Measurements from ENCODE around the gene NR1I3.
"Not testable (repeated sequence)": the region's sequence is repeated elsewhere in the genome, so short reads cannot be mapped to it uniquely, and the experiment has no call there.

The NR1I3 gene

GRCh38 chr1:161226320-161226711 is 11.7 kb downstream of the NR1I3 start:
- peaks cover 16 to 25% of the 10 kb centered on the region in 2 donors for H3K4me1 ChIP-seq (ENCODE audit: control insufficient read depth in 1 of 2, insufficient read depth in 2 of 2, low read length in 2 of 2)
- peak overlapping the region; percentile 75 to 94 for H3K4me3 ChIP-seq (ENCODE audit: low read depth in 1 of 2, low read length in 2 of 2)
- H3K27ac ChIP-seq (ENCODE audit: low read length), result peak overlapping the region; percentile 84
- no peaks in the 10 kb centered on the region for H3K9me3 ChIP-seq (ENCODE audit: control insufficient read depth in 1 of 2, low read length in 2 of 2)
- peaks cover 23 to 27% of the 10 kb centered on the region in 2 donors for H3K36me3 ChIP-seq (ENCODE audit: control insufficient read depth in 1 of 2, insufficient read depth in 2 of 2, low read length in 2 of 2)
- H3K27me3 ChIP-seq (ENCODE audit: low read depth, low read length), result no peaks in the 10 kb centered on the region

DNA sequence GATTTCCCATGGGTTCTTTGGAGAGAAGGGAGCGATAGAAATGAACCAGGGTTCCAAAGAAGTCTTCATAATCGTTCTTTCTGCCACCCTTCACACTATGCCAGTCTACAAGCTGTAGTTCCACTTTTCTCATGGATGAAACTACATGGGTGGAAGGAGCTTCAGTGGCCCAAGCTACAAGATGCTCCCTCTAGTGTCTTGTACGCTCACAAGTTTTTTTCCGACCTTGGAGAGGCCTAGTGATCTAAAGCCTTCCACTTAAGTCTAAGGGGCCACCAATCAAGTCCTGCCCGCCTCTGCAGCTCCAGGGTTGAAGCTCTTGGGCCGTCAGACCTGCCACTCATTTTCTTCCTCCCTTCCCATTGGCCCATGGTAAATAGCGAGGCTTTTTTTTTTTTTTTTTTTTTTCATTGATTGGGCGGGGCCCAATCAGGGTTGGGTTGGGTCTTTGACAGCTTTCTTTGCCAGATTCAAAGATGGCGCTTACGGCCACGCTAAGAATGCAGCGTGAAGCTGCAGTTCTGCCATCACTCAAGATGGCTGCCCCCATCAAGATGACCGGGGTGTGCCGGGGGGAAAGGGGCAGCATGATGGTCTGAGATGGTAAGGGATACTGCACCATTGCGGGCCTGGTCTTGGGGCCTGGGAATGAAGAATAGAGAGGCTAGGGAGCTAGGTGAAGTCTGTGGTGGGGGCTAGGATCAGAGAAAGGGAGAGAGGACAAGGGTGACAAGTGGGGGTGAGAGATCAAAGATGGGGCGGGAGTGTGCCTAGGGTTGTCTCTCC is 12.3 kb downstream of the NR1I3 start, which contains the start of gene TOMM40L:
Gene TOMM40L (plus strand): TSS at position 527 of the 786 bp plus-strand sequence. CDS start 430 bp downstream, outside the sequence.
- Histone ChIP-seq H3K36me3 (ENCODE audit: control insufficient read depth in 1 of 2, insufficient read depth in 2 of 2, low read length in 2 of 2) (peaks cover 23 to 25% of the 10 kb centered on the region in 2 donors), H3K27ac (ENCODE audit: low read length) (peak within 1 kb of the TSS; percentile 84), H3K27me3 (ENCODE audit: low read depth, low read length) (no peaks in the 10 kb centered on the region), H3K4me3 (ENCODE audit: low read depth in 1 of 2, low read length in 2 of 2) (peak within 1 kb of the TSS; percentile 75 to 94), H3K4me1 (ENCODE audit: control insufficient read depth in 1 of 2, insufficient read depth in 2 of 2, low read length in 2 of 2) (peaks cover 16 to 25% of the 10 kb centered on the region in 2 donors), H3K9me3 (ENCODE audit: control insufficient read depth in 1 of 2, low read length in 2 of 2) (no peaks in the 10 kb centered on the region)

DNA sequence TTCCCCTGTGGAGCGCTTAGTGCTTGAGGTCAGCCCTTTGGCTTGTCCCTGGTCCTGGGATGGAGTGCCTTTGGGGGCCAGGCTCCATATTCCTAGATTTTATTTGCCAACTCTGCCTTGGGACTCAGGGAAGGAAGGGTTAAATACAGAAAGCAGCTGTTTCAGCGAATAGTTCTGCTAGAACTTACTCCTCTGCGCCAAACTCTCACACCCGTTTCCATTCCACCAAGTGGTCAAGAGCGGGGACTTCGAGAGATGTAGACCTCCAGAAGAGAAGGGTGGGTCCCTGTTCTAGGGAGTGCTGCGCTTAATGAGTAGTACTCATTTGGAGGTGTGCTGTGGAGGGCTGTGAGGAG is 12.8 kb downstream of the NR1I3 start:
- Histone ChIP-seq H3K4me3 (ENCODE audit: low read depth in 1 of 2, low read length in 2 of 2) (peak overlapping the region in 1 of 2 donors; percentile 18), H3K36me3 (ENCODE audit: control insufficient read depth in 1 of 2, insufficient read depth in 2 of 2, low read length in 2 of 2) (peaks cover 20% of the 10 kb centered on the region in 2 donors), H3K9me3 (ENCODE audit: control insufficient read depth in 1 of 2, low read length in 2 of 2) (no peaks in the 10 kb centered on the region), H3K27me3 (ENCODE audit: low read depth, low read length) (no peaks in the 10 kb centered on the region), H3K4me1 (ENCODE audit: control insufficient read depth in 1 of 2, insufficient read depth in 2 of 2, low read length in 2 of 2) (peaks cover 16 to 25% of the 10 kb centered on the region in 2 donors), H3K27ac (ENCODE audit: low read length) (peak overlapping the region; percentile 73)

GRCh38 chr1:161224695-161225087 is 13.3 kb downstream of the NR1I3 start:
- H3K4me1 ChIP-seq (ENCODE audit: control insufficient read depth in 1 of 2, insufficient read depth in 2 of 2, low read length in 2 of 2), result peaks cover 16 to 25% of the 10 kb centered on the region in 2 donors
- H3K27ac ChIP-seq (ENCODE audit: low read length); H3K9me3 ChIP-seq (ENCODE audit: control insufficient read depth in 1 of 2, low read length in 2 of 2); H3K27me3 ChIP-seq (ENCODE audit: low read depth, low read length); H3K4me3 ChIP-seq (ENCODE audit: low read depth in 1 of 2, low read length in 2 of 2): not testable (repeated sequence)
- peaks cover 15 to 17% of the 10 kb centered on the region in 2 donors for H3K36me3 ChIP-seq (ENCODE audit: control insufficient read depth in 1 of 2, insufficient read depth in 2 of 2, low read length in 2 of 2)

DNA sequence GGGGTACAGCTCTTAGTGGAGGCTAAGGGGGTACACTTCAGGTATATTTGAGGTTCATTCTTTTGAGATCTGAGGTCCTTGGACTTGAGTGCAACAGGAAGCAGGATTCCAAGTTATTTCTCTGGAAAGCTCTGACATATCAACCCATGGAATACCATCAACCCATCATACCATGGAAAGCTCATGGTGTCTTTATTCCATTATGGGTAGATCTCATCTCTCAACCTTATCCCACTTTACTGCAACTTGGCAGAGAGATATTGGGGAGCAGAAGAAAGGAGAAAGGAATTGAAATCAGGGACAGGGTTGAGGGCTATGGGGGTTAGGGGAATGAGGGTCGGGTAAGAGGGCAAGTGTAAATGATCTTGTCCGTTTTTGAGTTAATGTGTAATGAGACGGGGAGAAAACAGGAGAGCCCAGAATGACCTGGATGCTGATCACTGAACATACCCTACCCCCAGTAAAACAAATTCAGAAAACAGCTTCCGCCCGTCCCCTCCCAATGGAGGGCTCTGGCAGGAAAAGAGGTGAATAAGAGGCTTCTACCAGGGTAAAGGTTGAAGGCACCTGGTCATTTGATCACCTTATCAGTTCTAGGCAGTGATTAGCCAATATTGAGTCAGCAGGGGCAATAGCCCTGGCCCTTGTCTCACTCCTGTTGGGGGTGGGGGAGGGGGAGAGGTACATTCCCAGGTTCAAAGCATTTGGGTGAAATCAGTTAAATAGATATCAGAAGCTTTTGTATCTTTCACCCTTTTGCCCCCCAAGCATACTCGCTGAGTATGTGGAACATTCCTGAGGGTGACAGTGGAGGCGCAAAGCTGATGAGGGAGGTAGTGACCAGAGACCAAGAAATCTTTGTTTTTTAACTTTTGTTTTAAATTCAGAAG is 14.0 kb downstream of the NR1I3 start:
- Histone ChIP-seq H3K9me3 (ENCODE audit: control insufficient read depth in 1 of 2, low read length in 2 of 2) (no peaks in the 10 kb centered on the region), H3K4me1 (ENCODE audit: control insufficient read depth in 1 of 2, insufficient read depth in 2 of 2, low read length in 2 of 2) (peaks cover 16 to 25% of the 10 kb centered on the region in 2 donors), H3K4me3 (ENCODE audit: low read depth in 1 of 2, low read length in 2 of 2) (no peak overlapping the region), H3K36me3 (ENCODE audit: control insufficient read depth in 1 of 2, insufficient read depth in 2 of 2, low read length in 2 of 2) (peaks cover 8 to 10% of the 10 kb centered on the region in 2 donors), H3K27me3 (ENCODE audit: low read depth, low read length) (no peaks in the 10 kb centered on the region), H3K27ac (ENCODE audit: low read length) (no peak overlapping the region)

DNA sequence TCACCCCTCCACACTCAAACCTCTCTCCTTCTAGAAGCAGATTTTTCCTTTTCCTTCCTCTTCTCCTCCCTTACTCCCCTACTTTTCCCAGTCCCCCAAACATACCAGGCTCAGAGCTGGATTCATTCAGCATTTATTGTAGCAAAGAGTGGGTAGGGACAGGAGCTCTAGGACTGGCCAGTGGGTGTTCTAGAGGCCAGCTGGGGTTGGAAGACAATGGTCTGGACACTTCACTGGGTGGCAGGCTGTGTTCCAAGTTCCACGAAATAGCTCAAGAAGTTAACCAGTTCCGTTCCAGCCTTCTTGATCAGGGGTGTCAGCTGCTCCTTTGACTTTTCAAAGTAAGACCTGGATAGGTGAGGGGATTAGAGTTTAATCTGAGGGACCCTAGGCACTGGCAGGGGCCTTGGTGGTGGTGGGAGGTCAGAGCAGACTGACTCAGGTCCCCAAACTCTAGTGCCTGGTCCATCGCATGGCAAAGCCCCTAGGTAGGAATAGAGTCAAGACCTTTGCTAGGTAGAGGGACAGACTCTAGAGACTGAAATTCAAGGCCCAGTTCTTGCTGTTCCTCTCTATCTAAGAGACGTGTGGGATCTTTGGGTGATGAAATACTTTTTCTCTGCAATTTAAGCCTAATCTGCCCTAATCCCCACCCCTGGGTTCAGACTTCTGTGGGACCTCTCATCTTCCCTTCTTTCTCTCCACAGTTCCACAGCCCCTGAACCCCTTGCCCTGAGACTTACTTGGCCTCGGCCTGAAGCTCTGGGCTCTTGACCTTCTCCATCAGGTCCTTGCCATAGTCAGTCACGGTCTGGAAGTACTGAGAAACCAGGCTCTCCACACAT is 15.6 kb downstream of the NR1I3 start:
- no peaks in the 10 kb centered on the region for H3K36me3 ChIP-seq (ENCODE audit: control insufficient read depth in 1 of 2, insufficient read depth in 2 of 2, low read length in 2 of 2)
- no peak overlapping the region for H3K27ac ChIP-seq (ENCODE audit: low read length)
- no peak overlapping the region for H3K4me3 ChIP-seq (ENCODE audit: low read depth in 1 of 2, low read length in 2 of 2)
- no peaks in the 10 kb centered on the region for H3K27me3 ChIP-seq (ENCODE audit: low read depth, low read length)
- peaks cover 16 to 18% of the 10 kb centered on the region in 2 donors for H3K4me1 ChIP-seq (ENCODE audit: control insufficient read depth in 1 of 2, insufficient read depth in 2 of 2, low read length in 2 of 2)
- H3K9me3 ChIP-seq (ENCODE audit: control insufficient read depth in 1 of 2, low read length in 2 of 2), result no peaks in the 10 kb centered on the region

- Histone ChIP-seq H3K36me3 (ENCODE audit: control insufficient read depth in 1 of 2, insufficient read depth in 2 of 2, low read length in 2 of 2) (peaks cover 0 to 5% of the 10 kb centered on the region in 2 donors), H3K27me3 (ENCODE audit: low read depth, low read length) (no peaks in the 10 kb centered on the region), H3K27ac (ENCODE audit: low read length) (no peak overlapping the region), H3K4me1 (ENCODE audit: control insufficient read depth in 1 of 2, insufficient read depth in 2 of 2, low read length in 2 of 2) (peaks cover under 1% of the 10 kb centered on the region in 2 donors), H3K4me3 (ENCODE audit: low read depth in 1 of 2, low read length in 2 of 2) (no peak overlapping the region), H3K9me3 (ENCODE audit: control insufficient read depth in 1 of 2, low read length in 2 of 2) (no peaks in the 10 kb centered on the region)
Measured at GRCh38 chr1:161220002-161220401, 18.0 kb downstream of the NR1I3 start.

GRCh38 chr1:161219078-161219892 is 18.7 kb downstream of the NR1I3 start:
- Histone ChIP-seq H3K9me3 (ENCODE audit: control insufficient read depth in 1 of 2, low read length in 2 of 2) (no peaks in the 10 kb centered on the region), H3K4me3 (ENCODE audit: low read depth in 1 of 2, low read length in 2 of 2) (no peak overlapping the region), H3K36me3 (ENCODE audit: control insufficient read depth in 1 of 2, insufficient read depth in 2 of 2, low read length in 2 of 2) (peaks cover 3 to 7% of the 10 kb centered on the region in 2 donors), H3K27ac (ENCODE audit: low read length) (no peak overlapping the region), H3K27me3 (ENCODE audit: low read depth, low read length) (no peaks in the 10 kb centered on the region), H3K4me1 (ENCODE audit: control insufficient read depth in 1 of 2, insufficient read depth in 2 of 2, low read length in 2 of 2) (no peaks in the 10 kb centered on the region)

- Histone ChIP-seq H3K9me3 (ENCODE audit: control insufficient read depth in 1 of 2, low read length in 2 of 2) (no peaks in the 10 kb centered on the region), H3K27ac (ENCODE audit: low read length) (no peak overlapping the region), H3K36me3 (ENCODE audit: control insufficient read depth in 1 of 2, insufficient read depth in 2 of 2, low read length in 2 of 2) (peaks cover 10 to 15% of the 10 kb centered on the region in 2 donors), H3K4me1 (ENCODE audit: control insufficient read depth in 1 of 2, insufficient read depth in 2 of 2, low read length in 2 of 2) (no peaks in the 10 kb centered on the region), H3K4me3 (ENCODE audit: low read depth in 1 of 2, low read length in 2 of 2) (no peak overlapping the region), H3K27me3 (ENCODE audit: low read depth, low read length) (no peaks in the 10 kb centered on the region)
Measured at GRCh38 chr1:161218301-161219077, 19.5 kb downstream of the NR1I3 start.

GRCh38 chr1:161217831-161218230 is 20.2 kb downstream of the NR1I3 start:
- Histone ChIP-seq H3K4me1 (ENCODE audit: control insufficient read depth in 1 of 2, insufficient read depth in 2 of 2, low read length in 2 of 2) (no peaks in the 10 kb centered on the region), H3K36me3 (ENCODE audit: control insufficient read depth in 1 of 2, insufficient read depth in 2 of 2, low read length in 2 of 2) (peaks cover 15 to 22% of the 10 kb centered on the region in 2 donors), H3K27ac (ENCODE audit: low read length) (peak overlapping the region; percentile 60), H3K9me3 (ENCODE audit: control insufficient read depth in 1 of 2, low read length in 2 of 2) (no peaks in the 10 kb centered on the region), H3K4me3 (ENCODE audit: low read depth in 1 of 2, low read length in 2 of 2) (peak overlapping the region in 1 of 2 donors; percentile 6), H3K27me3 (ENCODE audit: low read depth, low read length) (no peaks in the 10 kb centered on the region)

Data from muscle layer of duodenum (tissue), 2 donors.